Ishikawa (cell line): ENCODE results near the gene CHRNB1.

ENCODE experiments used
- CEBPB ChIP-seq: IDR thresholded peaks from 2 replicates; pipeline ENCODE4 v1.6.1; 2012
- CREB1 ChIP-seq: IDR thresholded peaks from 2 replicates; pipeline ENCODE4 v1.6.1; 2012; ENCODE audit warnings: low read depth
- EGR1 ChIP-seq: IDR thresholded peaks from 2 replicates; pipeline ENCODE4 v1.6.1; 2012
- EP300 ChIP-seq: IDR thresholded peaks from 2 replicates; pipeline ENCODE4 v1.6.1; 2012; ENCODE audit warnings: borderline replicate concordance
- FOXM1 ChIP-seq: IDR thresholded peaks from 2 replicates; pipeline ENCODE4 v1.6.1; 2012; ENCODE audit warnings: low read depth, borderline replicate concordance
- NFIC ChIP-seq: IDR thresholded peaks from 2 replicates; pipeline ENCODE4 v1.6.1; 2012
- RAD21 ChIP-seq: IDR thresholded peaks from 2 replicates; pipeline ENCODE4 v1.6.1; 2012; ENCODE audit warnings: low read depth
- TAF1 ChIP-seq: IDR thresholded peaks from 2 replicates; pipeline ENCODE4 v1.6.1; 2012; ENCODE audit warnings: low read depth, mild to moderate bottlenecking
- TCF12 ChIP-seq: IDR thresholded peaks from 2 replicates; pipeline ENCODE4 v1.6.1; 2012; ENCODE audit warnings: low read depth
- TEAD4 ChIP-seq: IDR thresholded peaks from 2 replicates; pipeline ENCODE4 v1.6.1; 2012
- YY1 ChIP-seq: IDR thresholded peaks from 2 replicates; pipeline ENCODE4 v1.6.1; 2012; ENCODE audit warnings: low read depth
- ZBTB7A ChIP-seq: IDR thresholded peaks from 2 replicates; pipeline ENCODE4 v1.6.1; 2012; ENCODE audit warnings: low read depth
- TF ChIP-seq, protein P1 (sequence below): IDR thresholded peaks from 2 replicates; pipeline ENCODE4 v1.6.1; 2012; ENCODE audit warnings: low read depth, mild to moderate bottlenecking
- TF ChIP-seq, protein P2 (sequence below): IDR thresholded peaks from 2 replicates; pipeline ENCODE4 v1.6.1; 2012
- TF ChIP-seq, protein P3 (sequence below): IDR thresholded peaks from 2 replicates; pipeline ENCODE4 v1.6.1; 2012

The CHRNB1 gene

DNA sequence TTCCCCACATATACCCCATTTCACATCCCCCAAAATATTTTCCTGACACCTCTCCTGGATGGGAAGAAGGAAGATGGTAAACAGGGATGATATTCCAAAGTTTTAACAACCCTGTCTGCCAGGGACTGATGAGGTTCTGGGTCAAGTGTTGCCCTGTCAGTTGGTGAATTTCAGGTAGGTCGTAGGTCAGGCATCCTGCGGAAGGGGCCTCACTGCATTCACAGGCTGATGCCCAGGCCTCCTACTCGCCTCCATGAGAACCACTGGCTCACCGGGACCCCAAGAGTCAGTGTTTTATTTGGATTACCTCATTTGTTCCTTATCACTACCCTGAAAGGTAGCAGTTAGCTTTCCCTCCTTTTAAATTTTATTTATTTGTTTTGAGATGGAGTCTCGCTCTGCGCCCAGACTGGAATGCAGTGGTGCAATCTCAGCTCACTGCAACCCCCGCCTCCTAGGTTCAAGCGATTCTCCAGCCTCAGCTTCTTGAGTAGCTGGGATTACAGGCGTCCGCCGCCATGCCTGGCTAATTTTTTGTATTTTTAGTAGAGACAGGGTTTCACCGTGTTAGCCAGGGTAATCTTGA is 24.0 kb downstream of the CHRNB1 start:
- TF ChIP-seq TCF12 (no peak), ZBTB7A (no peak), CEBPB (no peak), CREB1 (no peak), RAD21 (no peak), YY1 (no peak), TAF1 (no peak), EGR1 (no peak), FOXM1 (no peak), EP300 (no peak), NFIC (no peak), TEAD4 (no peak)
- TF ChIP-seq, protein P1, sequence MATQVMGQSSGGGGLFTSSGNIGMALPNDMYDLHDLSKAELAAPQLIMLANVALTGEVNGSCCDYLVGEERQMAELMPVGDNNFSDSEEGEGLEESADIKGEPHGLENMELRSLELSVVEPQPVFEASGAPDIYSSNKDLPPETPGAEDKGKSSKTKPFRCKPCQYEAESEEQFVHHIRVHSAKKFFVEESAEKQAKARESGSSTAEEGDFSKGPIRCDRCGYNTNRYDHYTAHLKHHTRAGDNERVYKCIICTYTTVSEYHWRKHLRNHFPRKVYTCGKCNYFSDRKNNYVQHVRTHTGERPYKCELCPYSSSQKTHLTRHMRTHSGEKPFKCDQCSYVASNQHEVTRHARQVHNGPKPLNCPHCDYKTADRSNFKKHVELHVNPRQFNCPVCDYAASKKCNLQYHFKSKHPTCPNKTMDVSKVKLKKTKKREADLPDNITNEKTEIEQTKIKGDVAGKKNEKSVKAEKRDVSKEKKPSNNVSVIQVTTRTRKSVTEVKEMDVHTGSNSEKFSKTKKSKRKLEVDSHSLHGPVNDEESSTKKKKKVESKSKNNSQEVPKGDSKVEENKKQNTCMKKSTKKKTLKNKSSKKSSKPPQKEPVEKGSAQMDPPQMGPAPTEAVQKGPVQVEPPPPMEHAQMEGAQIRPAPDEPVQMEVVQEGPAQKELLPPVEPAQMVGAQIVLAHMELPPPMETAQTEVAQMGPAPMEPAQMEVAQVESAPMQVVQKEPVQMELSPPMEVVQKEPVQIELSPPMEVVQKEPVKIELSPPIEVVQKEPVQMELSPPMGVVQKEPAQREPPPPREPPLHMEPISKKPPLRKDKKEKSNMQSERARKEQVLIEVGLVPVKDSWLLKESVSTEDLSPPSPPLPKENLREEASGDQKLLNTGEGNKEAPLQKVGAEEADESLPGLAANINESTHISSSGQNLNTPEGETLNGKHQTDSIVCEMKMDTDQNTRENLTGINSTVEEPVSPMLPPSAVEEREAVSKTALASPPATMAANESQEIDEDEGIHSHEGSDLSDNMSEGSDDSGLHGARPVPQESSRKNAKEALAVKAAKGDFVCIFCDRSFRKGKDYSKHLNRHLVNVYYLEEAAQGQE, result no peak
- TF ChIP-seq, protein P2, sequence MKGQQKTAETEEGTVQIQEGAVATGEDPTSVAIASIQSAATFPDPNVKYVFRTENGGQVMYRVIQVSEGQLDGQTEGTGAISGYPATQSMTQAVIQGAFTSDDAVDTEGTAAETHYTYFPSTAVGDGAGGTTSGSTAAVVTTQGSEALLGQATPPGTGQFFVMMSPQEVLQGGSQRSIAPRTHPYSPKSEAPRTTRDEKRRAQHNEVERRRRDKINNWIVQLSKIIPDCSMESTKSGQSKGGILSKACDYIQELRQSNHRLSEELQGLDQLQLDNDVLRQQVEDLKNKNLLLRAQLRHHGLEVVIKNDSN, result no peak
- TF ChIP-seq, protein P3, sequence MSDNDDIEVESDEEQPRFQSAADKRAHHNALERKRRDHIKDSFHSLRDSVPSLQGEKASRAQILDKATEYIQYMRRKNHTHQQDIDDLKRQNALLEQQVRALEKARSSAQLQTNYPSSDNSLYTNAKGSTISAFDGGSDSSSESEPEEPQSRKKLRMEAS, result no peak

DNA sequence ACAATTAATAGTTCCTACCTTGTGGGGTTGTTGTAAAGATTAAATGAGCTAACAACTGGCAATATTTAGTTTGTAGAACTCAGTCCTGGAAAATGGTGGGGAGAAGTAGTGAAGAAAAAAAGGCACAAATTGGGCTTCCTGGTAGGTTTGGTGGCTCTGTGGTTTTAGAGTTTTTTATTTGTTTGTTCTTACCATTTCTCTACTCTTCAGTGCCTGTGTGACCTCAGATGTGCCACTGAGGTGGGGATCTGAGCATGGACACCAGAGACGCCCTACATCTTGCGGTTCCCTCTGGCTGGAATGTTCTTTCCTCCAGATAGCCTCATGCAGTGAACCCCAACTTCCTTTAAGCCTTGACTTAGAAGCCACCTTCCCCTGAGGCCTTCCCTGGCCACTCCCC is 26.9 kb downstream of the CHRNB1 start:
- no peak for TF ChIP-seq YY1
- TF ChIP-seq, protein P2, result no peak
- TF ChIP-seq, protein P1, result no peak
- TF ChIP-seq FOXM1, result no peak
- TF ChIP-seq EP300, result no peak
- no peak for TF ChIP-seq ZBTB7A
- TF ChIP-seq, protein P3, result no peak
- TF ChIP-seq EGR1, result no peak
- TF ChIP-seq TEAD4, result no peak
- TF ChIP-seq TAF1, result no peak
- no peak for TF ChIP-seq CREB1
- TF ChIP-seq CEBPB, result no peak
- TF ChIP-seq TCF12, result no peak
- no peak for TF ChIP-seq RAD21
- no peak for TF ChIP-seq NFIC

DNA sequence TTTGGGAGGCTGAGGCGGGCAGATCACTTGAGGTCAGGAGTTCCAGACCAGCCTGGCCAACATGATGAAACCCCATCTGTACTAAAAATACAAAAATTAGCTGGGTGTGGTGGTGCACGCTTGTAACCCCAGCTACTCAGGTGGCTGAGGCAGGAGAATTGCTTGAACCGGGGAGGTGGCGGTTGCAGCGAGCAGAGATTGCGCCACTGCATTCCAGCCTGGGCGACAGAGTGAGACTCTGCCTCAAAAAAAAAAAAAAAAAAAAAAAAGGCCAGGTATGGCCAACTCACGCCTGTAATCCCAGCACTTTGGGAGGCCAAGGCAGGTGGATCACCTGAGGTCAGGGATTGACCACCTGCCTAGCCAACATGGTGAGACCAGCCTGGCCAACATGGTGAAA is 29.9 kb downstream of the CHRNB1 start:
- TF ChIP-seq CEBPB, result peak; percentile 81
- peak; percentile 35; the same call in 1 of the 2 replicates for TF ChIP-seq TEAD4

DNA sequence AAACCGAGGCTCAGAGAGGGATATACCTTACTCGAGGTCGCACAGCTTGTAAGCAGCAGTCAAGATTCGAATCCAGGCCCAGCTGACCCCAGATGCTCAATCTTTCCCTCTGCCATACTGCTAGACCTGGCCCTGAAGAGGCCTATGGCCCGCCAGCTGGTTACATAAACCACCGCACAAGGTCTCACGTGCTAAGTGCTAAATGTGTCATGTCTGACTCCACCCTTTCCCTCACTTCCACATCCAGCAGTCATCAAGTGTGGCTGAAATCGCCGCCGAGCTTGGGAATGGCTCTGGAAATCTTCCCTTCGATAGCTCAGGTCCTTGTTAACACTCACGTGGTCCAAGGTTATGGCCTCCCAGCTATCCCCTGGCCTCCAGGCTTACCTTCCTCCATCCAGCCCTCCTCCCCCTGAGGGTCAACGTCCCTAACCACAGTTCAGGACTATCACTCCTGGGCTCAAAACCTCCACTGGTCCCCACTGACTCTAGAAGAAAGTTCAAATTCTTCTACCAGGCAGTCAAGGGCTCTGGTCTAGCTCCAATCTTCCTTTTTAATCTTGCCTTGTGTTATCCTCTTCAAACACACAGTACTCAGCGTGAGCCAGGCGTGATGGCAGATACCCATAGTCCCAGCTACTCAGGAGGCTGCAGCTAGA is 31.0 kb downstream of the CHRNB1 start:
- no peak for TF ChIP-seq TCF12
- TF ChIP-seq, protein P2, result no peak
- no peak for TF ChIP-seq CREB1
- TF ChIP-seq FOXM1, result no peak
- no peak for TF ChIP-seq ZBTB7A
- no peak for TF ChIP-seq TEAD4
- no peak for TF ChIP-seq EGR1
- no peak for TF ChIP-seq TAF1
- no peak for TF ChIP-seq YY1
- TF ChIP-seq RAD21, result no peak
- TF ChIP-seq EP300, result no peak
- no peak for TF ChIP-seq CEBPB
- TF ChIP-seq NFIC, result no peak
- TF ChIP-seq, protein P1, result no peak
- TF ChIP-seq, protein P3, result no peak
